T-helper 22 cell (primary cell): ENCODE results near the gene GJD4.

Experiments used
- DNase-seq: peaks from one replicate; pipeline ENCODE4 v3.0.0-alpha.2; 2020; ENCODE audit warnings: low read depth

GJD4 gene

GRCh38 chr10:35579116-35579515 lies 26.0 kb upstream of the GJD4 start:
- no peak for DNase-seq

GRCh38 chr10:35579726-35580422 lies 25.3 kb upstream of the GJD4 start:
- DNase-seq, result no peak

- DNase-seq, result no peak
These were observed 24.7 kb upstream of the GJD4 start for GRCh38 chr10:35580423-35580770.

GRCh38 chr10:35581655-35582054 lies 23.5 kb upstream of the GJD4 start:
- no peak for DNase-seq

- DNase-seq, result no peak
These were observed 20.2 kb upstream of the GJD4 start for GRCh38 chr10:35584946-35585345.

GRCh38 chr10:35585356-35585755 lies 19.8 kb upstream of the GJD4 start:
- no peak for DNase-seq

GRCh38 chr10:35585903-35586535 lies 19.1 kb upstream of the GJD4 start:
- DNase-seq, result no peak

- no peak for DNase-seq
These were observed 16.3 kb upstream of the GJD4 start for GRCh38 chr10:35588836-35589235.

- DNase-seq, result no peak
These were observed 12.7 kb upstream of the GJD4 start for GRCh38 chr10:35592441-35592840.

GRCh38 chr10:35594115-35595079 lies 10.7 kb upstream of the GJD4 start:
- no peak for DNase-seq

GRCh38 chr10:35595106-35595505 lies 10.0 kb upstream of the GJD4 start:
- no peak for DNase-seq

GRCh38 chr10:35598379-35598778 lies 6.8 kb upstream of the GJD4 start:
- DNase-seq, result no peak

- DNase-seq, result no peak
These were observed 4.9 kb upstream of the GJD4 start for GRCh38 chr10:35600193-35600592.

- DNase-seq, result no peak
These were observed 1.3 kb downstream of the GJD4 start for GRCh38 chr10:35606430-35606829.

GRCh38 chr10:35607475-35608327 lies 2.6 kb downstream of the GJD4 start:
- no peak for DNase-seq

GRCh38 chr10:35608328-35608672 lies 3.2 kb downstream of the GJD4 start:
- DNase-seq, result no peak

- no peak for DNase-seq
These were observed 6.6 kb downstream of the GJD4 start for GRCh38 chr10:35611750-35612149.

- DNase-seq, result no peak
These were observed 7.4 kb downstream of the GJD4 start for GRCh38 chr10:35612385-35613106.

GRCh38 chr10:35613107-35613440 lies 7.9 kb downstream of the GJD4 start:
- no peak for DNase-seq

- DNase-seq, result no peak
These were observed 8.6 kb downstream of the GJD4 start for GRCh38 chr10:35613597-35614226.

GRCh38 chr10:35614312-35614711 lies 9.2 kb downstream of the GJD4 start:
- DNase-seq, result no peak
